RWPE2 (cell line): Measurements from ENCODE around the gene SLC28A1.
"Not testable (repeated sequence)": the region's sequence is repeated elsewhere in the genome, so short reads cannot be mapped to it uniquely, and the experiment has no call there.

ENCODE experiments used
- ATAC-seq: fragments of 200-7000 bp; cut with Tn5 transposase; 3 replicates; pipeline ENCODE4 v1.9.1; 2021; ENCODE audit warnings: low read depth
- DNase-seq: peaks from one replicate; pipeline ENCODE4 v3.0.0-alpha.2; 2020; ENCODE audit warnings: low spot score
- H3K27ac ChIP-seq: fragments of 450-650 bp; 2 replicates; pipeline ENCODE4 v1.5.1; 2017; ENCODE audit warnings: mild to moderate bottlenecking; ENCODE audit not compliant: poor library complexity, severe bottlenecking
- H3K27me3 ChIP-seq: fragments of 250-450 bp; sonication (Bioruptor Pico); 2 replicates; pipeline ENCODE4 v1.5.1; 2021; ENCODE audit warnings: mild to moderate bottlenecking, moderate library complexity; ENCODE audit not compliant: insufficient read depth, poor library complexity, severe bottlenecking
- H3K36me3 ChIP-seq: fragments of 250-450 bp; sonication (Bioruptor Pico); 2 replicates; pipeline ENCODE4 v1.5.1; 2020; ENCODE audit warnings: low read depth, mild to moderate bottlenecking, moderate library complexity
- H3K4me1 ChIP-seq: fragments of 250-450 bp; sonication (Bioruptor Pico); 2 replicates; pipeline ENCODE4 v1.5.1; 2021; ENCODE audit warnings: mild to moderate bottlenecking, moderate library complexity; ENCODE audit not compliant: insufficient read depth, poor library complexity, severe bottlenecking
- H3K4me3 ChIP-seq: fragments of 250-450 bp; sonication (Bioruptor Pico); 2 replicates; pipeline ENCODE4 v1.5.1; 2021; ENCODE audit warnings: mild to moderate bottlenecking, moderate library complexity; ENCODE audit not compliant: severe bottlenecking
- H3K9me3 ChIP-seq: fragments of 250-450 bp; sonication (Bioruptor Pico); 2 replicates; pipeline ENCODE4 v1.5.1; 2021; ENCODE audit warnings: mild to moderate bottlenecking, moderate library complexity; ENCODE audit not compliant: severe bottlenecking
- CTCF ChIP-seq: fragments of 450-650 bp; IDR thresholded peaks from one replicate; pipeline ENCODE4 v1.5.1; 2017; ENCODE audit warnings: mild to moderate bottlenecking, moderate library complexity; ENCODE audit not compliant: poor library complexity, severe bottlenecking

Gene SLC28A1

GRCh38 chr15:84919106-84919667 is 34.7 kb downstream of the SLC28A1 start:
- ATAC-seq (no peak), DNase-seq (no peak)
- no peak for TF ChIP-seq CTCF
- Histone ChIP-seq H3K4me3 (no peak overlapping the region), H3K4me1 (peaks cover 13% of the 10 kb centered on the region), H3K36me3 (no peaks in the 10 kb centered on the region), H3K9me3 (no peaks in the 10 kb centered on the region), H3K27ac (no peak overlapping the region), H3K27me3 (no peaks in the 10 kb centered on the region)

- ATAC-seq: no peak
- Histone ChIP-seq H3K4me1 (peaks cover 8% of the 10 kb centered on the region), H3K9me3 (no peaks in the 10 kb centered on the region), H3K36me3 (no peaks in the 10 kb centered on the region), H3K4me3 (no peak overlapping the region), H3K27ac (no peak overlapping the region), H3K27me3 (no peaks in the 10 kb centered on the region)
- no peak for TF ChIP-seq CTCF
- no peak for DNase-seq
Measured at GRCh38 chr15:84921121-84921520, 36.7 kb downstream of the SLC28A1 start.

- ATAC-seq: no peak
Measured at GRCh38 chr15:84922530-84922929, 38.1 kb downstream of the SLC28A1 start.

GRCh38 chr15:84924077-84924731 is 39.7 kb downstream of the SLC28A1 start:
- H3K4me1 ChIP-seq: peaks cover 12% of the 10 kb centered on the region
- ATAC-seq (no peak), DNase-seq (no peak)
- no peaks in the 10 kb centered on the region for H3K36me3 ChIP-seq
- TF ChIP-seq CTCF: no peak
- no peaks in the 10 kb centered on the region for H3K9me3 ChIP-seq
- H3K27me3 ChIP-seq: no peaks in the 10 kb centered on the region
- H3K27ac ChIP-seq: no peak overlapping the region
- no peak overlapping the region for H3K4me3 ChIP-seq

More at GRCh38 chr15:84922530-84922929, 38.1 kb downstream of the SLC28A1 start:
- no peak for TF ChIP-seq CTCF
- H3K27me3 ChIP-seq: no peaks in the 10 kb centered on the region
- H3K27ac ChIP-seq: no peak overlapping the region
- no peak overlapping the region for H3K4me3 ChIP-seq
- H3K4me1 ChIP-seq: peaks cover 8% of the 10 kb centered on the region
- no peaks in the 10 kb centered on the region for H3K9me3 ChIP-seq
- DNase-seq: no peak
- no peaks in the 10 kb centered on the region for H3K36me3 ChIP-seq

- H3K9me3 ChIP-seq, H3K27ac ChIP-seq, ATAC-seq, H3K27me3 ChIP-seq, H3K4me3 ChIP-seq, H3K36me3 ChIP-seq, DNase-seq: not testable (repeated sequence)
- peaks cover 16% of the 10 kb centered on the region for H3K4me1 ChIP-seq
Measured at GRCh38 chr15:84924821-84925569, 40.5 kb downstream of the SLC28A1 start.
